ENCODE measurements around the gene HOMER3.

Gene HOMER3

GRCh38 chr19:18940769-18941627, at the start of gene HOMER3:
Gene HOMER3 (minus strand): TSS chr19:18941217. CDS start chr19:18938982, 2,235 bp downstream.
- DNase-seq (ENCODE audit: low read depth, low spot score), result peak; percentile 18

GRCh38 chr19:18990128-18990708, 49.2 kb upstream of the HOMER3 start:
- no peak for DNase-seq (ENCODE audit: low read depth, low spot score)

DNA sequence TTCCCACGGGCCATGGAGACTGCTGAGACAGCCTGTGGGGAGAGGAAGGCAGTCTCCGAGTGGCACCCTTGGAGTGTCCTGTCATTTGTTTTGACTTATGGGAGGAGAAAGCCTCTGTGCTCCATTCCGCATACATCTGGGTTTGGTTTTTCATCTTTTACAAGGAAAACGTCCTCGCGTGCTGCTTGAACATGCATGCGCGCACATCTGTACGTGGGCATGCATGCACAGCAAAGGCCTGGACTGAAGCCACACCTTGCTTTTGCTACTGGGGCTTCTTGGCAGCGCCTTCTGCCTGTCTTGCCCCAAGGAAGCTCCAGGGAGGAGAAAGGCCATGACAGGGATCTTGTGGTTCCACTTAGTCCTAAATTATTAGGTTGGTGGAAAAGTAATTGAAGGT, 48.3 kb upstream of the HOMER3 start:
- no peak for DNase-seq (ENCODE audit: low read depth, low spot score)

DNA sequence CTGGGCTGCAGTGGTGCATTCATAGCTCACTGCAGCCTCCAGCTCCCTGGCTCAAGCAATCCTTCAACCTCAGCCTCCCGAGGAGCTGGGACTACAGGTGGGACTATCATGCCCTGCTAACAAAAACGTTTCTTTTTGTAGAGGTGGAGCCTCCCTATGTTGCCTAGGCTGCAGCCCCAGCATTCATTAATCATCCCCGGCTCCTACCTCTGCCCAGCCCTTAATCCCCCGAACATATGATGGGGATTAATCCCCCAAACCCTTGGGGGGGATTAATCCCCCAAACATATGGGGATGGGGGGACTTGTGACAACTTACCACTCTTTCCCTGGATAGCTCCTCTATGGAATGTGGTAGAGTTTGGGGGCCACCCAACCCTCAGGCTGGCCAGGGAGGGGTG, 46.4 kb upstream of the HOMER3 start:
- DNase-seq (ENCODE audit: low read depth, low spot score), result no peak

GRCh38 chr19:18985257-18985656, 44.2 kb upstream of the HOMER3 start:
- DNase-seq (ENCODE audit: low read depth, low spot score), result no peak

DNA sequence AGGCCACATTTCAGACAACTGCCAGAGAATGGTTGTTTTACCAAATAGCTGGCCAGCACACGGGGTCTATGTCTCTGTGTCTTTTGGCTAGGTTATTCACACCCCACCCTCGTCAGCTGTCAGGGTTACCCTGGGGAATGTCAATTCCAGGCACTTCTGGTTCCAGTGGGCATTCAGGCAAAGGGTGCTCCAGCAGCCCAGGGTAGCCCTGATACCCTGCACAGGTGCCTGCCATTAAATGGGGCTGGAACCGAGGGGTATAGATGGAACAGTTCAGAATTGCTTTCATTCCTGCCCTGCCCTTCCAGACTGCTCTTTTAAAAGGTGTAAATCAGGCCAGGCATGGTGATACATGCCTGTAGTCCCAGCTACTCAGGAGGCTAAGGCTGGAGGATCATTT, 43.2 kb upstream of the HOMER3 start:
- no peak for DNase-seq (ENCODE audit: low read depth, low spot score)

GRCh38 chr19:18982669-18983068, 41.7 kb upstream of the HOMER3 start:
- no peak for DNase-seq (ENCODE audit: low read depth, low spot score)

- DNase-seq (ENCODE audit: low read depth, low spot score), result no peak
Observed at GRCh38 chr19:18980432-18981020, 39.5 kb upstream of the HOMER3 start.

- no peak for DNase-seq (ENCODE audit: low read depth, low spot score)
Observed at GRCh38 chr19:18978616-18979015, 37.6 kb upstream of the HOMER3 start.

GRCh38 chr19:18975869-18976268, 34.9 kb upstream of the HOMER3 start:
- no peak for DNase-seq (ENCODE audit: low read depth, low spot score)

DNA sequence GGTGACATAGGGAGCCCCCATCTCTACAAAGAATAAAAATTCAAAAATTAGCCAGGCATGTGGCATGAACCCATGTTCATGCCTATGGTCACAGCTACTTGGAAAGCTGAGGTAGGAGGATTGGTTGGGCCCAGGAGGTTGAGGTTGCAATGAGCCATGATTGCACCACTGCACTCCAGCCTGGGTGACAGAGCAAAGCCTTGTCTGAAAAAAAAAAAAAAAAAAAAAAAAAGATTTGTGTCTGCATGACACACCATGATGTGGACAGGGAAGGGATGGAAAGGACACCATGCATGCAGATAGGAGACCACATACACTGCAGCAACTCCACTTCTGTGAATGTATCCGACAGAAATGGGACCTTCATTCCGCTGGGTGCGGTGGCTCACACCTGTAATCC, 34.0 kb upstream of the HOMER3 start:
- DNase-seq (ENCODE audit: low read depth, low spot score), result no peak

GRCh38 chr19:18972851-18973250, 31.8 kb upstream of the HOMER3 start:
- DNase-seq (ENCODE audit: low read depth, low spot score), result no peak

GRCh38 chr19:18972301-18972811, 31.3 kb upstream of the HOMER3 start:
- DNase-seq (ENCODE audit: low read depth, low spot score), result no peak

DNA sequence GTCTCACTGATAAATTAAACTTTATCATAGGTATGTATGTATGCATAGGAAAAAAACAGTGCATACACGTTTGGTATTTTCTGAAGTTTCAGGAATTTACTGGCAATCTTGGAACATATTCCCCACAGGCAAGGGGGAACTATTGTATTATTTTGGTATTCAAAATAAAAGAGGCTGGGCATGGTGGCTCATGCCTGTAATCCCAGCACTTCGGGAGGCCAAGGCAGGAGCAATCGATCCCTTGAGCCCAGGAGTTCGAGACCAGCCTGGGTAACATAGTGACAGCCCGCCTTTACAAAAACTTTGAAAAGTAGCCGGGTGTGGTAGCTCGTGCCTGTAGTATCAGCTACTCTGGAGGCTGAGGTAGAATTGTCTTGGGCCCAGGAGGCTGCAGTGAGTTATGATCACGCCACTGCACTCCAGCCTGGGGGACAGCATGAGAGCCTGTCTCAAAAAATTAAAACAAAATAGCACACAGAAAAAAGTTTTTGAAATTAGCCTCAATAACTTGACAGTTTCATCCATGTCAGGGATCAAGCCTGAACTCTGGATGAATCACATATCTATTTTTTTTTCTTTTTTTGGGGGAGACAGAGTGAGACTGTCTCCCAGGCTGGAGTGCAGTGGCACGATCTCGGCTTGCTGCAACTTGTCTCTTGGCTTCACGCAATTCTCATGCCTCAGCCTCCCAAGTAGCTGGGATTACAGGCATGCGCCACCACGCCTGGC, 29.1 kb upstream of the HOMER3 start:
- no peak for DNase-seq (ENCODE audit: low read depth, low spot score)

DNA sequence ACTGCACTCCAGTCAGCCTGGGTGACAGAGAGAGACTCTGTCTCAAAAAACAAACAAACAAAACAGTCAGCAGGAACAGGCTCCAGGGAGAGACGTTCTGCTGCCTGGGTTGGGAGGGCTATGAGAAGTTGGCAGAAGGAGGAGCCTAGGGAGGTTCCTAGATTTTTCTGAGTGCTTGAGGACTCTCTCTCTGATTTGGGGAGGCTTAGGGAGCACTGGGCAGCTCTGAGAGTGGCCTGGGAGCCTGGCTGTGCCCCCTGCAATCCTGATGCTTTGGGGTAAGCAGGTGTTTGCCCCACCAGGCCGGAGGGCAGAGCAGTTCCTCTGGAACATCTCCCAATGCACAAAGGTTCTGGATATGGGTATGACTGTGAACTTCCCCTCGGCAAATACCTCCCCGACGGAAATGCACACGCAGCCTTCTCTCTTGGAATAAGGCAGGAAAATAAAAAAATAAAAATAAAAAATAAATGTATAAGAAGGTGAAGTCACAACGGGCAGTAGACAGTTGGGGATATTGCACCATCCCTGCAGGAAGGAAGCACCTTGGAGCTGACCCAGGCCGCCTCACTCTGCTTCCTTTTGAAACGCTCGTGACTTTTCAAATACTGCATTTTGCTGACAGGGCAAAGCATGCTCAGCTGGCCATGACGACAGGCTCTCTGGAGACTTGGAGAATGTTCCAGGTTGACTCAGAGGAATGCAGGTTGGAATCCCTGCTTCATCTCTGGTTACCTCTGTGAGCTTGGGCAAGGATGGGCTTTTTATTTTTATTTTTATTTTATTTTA, 26.5 kb upstream of the HOMER3 start:
- DNase-seq (ENCODE audit: low read depth, low spot score), result no peak

DNA sequence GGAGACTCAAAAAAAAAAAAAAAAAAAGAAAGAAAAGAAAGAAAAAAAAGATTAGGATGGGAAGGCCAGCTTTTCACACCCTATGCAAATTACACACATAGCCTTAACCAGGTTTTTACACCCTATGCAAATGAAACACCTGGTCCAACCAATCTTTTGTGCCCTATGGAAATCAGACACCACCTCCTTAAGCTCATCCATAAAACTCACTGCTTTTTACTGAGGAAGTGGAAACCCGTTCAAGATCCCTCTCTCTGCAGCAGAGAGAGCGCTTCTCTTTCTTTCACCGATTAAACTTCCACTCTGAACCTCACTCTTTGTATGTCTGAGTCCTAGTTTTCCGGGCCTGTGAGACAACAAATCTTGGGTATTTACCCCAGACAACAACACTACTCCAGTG, 25.3 kb upstream of the HOMER3 start:
- no peak for DNase-seq (ENCODE audit: low read depth, low spot score)

DNA sequence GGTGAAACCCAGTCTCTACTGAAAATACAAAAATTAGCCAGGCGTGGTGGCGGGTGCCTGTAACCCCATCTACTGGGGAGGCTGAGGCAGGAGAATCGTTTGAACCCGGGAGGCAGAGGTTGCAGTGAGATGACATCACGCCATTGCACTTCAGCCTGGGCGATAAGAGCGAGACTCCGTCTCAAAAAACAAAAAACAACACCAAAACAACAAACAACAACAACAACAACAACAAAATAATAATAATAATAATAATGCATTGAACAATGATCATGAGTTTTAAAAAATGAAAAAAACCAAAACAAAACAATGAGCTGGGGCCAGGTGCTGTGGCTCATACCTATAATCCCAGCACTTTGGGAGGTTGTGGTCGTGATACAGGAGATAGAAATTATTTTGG, 23.1 kb upstream of the HOMER3 start:
- no peak for DNase-seq (ENCODE audit: low read depth, low spot score)

DNA sequence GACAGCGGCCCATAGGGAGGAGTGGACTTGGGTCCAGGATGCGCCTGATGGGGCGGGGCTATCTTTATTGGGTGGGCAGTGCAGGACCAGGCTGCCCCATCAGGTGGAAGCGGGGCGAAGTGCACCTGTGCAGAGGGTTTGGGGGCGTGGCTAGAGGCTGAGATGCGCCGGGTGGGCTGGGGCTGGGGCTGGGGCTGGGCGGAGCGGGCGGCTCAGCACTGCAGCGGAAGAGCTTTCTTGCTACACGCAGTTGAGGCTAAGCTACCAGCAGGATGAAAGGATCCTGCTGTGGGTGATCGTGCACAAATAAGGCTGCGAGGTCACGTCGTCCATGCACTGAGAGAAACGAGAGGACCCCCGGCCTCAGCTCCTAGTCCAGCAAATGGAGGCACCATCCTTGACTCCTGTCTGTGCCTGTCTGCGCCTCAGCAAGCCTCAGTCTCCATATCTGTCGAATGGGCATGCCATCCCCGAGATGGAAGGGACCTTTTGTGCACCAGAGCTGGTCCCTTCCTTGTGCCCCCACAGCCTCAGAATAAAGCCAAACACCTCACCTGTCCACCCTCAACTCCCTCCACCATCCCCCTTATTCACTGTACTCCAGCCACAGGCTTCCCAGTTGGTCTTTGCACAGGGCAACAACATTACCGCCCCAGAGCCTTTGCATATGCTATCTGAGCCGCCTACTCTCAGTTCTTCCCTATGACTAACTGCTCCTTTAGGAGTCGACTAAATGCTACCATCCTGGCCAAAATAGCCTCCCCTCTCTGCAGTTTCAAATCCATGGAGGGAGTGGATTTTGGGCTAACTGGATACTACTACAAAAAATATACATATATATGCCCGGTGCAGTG, 21.0 kb upstream of the HOMER3 start:
- peak; percentile 82 for DNase-seq (ENCODE audit: low read depth, low spot score)

GRCh38 chr19:18960370-18960769, 19.4 kb upstream of the HOMER3 start:
- DNase-seq (ENCODE audit: low read depth, low spot score), result no peak

GRCh38 chr19:18955042-18955441, 14.0 kb upstream of the HOMER3 start:
- DNase-seq (ENCODE audit: low read depth, low spot score), result no peak
